HG02610 (cell line): ENCODE results near the gene AGPAT1.
A peak's percentile ranks its signal among the peaks of the same experiment; 100 is the strongest.

Source experiments
- ATAC-seq: cut with Tn5 transposase; IDR thresholded peaks from one replicate; pipeline ENCODE4 v1.9.1; 2021; ENCODE audit warnings: mild to moderate bottlenecking, moderate library complexity; ENCODE audit not compliant: unreplicated experiment

The AGPAT1 gene

DNA sequence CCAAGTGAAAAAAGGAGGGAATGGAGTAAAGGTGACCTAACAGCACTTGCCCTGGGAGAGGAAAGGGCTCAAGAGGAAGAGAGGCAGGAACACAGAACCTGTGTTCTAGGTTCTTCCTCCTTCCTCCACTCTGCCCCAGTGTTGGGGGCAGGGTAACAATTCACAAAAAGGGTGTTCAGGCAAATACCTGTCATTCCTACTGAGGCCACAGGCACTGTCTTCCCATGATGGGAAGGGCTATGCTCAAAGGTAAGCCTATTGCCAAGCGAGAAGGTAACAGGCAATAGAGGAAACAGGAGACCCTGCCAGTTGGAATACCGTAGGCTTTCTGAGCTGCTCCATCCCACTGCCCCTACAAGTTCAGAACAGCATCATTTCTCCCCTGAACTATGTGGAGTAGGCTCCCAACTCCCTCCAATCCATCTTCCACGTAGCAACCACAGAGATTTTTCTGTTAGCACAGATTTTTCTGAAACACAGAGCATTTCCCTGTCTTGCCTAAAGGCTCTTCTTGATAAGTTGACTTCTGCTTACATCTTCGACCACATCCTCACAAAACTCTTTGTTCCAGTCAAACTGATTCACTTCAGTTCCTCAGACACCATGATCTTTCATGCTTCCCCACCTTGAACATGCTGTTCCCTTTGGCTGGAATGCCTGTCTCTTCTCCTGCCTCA lies 2.7 kb downstream of the AGPAT1 start:
- ATAC-seq: no peak

DNA sequence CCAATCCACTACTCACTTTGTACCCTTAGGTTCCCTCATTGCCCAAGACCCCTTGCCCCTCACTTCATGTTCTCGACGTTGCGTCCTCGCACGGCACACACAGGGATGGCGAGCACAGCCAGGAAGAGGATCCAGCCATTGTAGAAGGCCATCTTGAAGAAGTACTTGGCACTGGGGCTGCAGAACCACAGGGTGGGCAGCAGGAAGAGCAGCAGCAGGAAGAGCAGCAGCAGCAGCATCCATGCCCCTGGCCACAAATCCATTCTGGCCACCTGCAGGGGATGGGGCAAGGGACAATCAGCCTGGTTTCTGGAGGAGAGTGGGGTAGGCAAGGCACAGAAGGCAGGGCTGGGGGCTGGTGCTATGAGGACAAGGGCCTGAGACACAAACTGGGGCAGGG lies 4.7 kb downstream of the AGPAT1 start:
- ATAC-seq: no peak

DNA sequence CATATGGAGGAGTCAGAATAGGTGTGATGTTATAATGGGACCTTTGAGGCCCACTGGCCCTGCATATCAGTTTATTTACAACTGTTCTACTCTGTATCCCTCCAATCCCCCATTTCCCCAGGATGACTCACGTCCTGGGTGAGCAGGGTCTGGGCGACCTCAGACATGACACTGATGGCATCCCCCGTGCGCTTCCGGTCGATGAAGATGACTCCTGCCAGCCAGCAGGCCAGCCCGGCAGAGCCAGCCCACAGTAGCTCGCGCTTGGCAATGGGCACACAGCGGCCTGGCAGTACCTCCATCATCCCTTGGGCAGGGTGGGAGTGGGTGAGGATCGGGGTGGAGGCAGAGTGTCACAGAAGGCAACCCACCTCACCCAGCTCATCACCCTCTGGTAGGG lies 5.6 kb downstream of the AGPAT1 start:
- ATAC-seq: no peak

DNA sequence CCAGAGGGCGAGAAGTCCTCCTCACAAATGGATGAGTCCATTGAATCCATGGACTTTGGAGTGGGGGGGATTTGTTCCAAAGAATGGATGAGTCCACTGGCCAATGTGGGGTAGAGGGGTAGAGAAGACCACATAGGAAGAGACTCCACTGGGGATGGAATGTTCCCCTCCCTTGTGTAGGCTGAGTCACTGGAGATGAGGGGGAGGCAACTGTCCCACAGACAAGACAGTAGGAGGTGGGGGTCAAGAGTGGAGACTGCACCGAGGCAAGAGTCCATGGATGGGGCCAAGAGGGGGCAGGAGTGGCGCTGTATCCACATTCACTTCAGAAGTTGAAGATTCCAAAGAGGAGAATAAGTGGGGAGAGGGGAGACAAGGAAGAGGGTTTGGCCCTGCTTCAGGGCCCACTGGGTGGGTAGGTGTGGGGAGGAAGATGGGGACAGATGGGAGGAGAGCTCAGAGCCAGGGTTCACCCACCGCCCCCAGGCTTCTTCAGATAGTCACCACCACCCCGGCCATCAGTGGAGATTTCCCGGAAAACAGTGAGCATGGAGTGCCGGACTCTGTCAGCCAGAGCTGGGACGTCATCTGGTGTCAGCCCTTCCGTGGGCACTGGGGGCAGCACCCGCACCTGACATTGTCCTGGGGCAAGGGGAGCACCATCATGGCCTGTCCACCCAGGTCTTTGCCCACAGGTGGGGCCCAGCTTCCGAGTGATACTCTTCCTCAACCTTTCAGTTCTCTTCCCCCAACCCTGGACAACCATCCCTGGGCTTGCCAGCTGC lies 6.9 kb downstream of the AGPAT1 start:
- no peak for ATAC-seq

DNA sequence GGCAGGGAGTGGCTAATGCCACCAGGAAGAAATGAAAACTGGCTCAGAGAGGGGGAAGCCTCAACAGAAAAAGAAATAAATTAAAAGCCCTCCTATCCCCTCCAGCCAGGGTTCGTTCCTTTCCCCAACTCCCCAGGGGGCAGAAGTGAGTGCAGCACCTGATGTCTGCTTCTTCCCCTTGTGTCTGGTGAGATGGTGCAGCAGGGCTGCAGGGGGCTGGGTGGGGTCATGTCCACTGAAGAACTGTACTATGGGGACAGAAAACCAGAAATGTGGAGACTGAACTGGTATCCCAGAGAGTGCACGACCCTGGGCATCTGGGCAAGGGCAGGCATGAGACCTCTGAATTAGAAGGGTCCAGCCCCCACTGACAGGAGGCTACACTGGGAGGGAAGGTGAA lies 7.5 kb downstream of the AGPAT1 start:
- no peak for ATAC-seq

DNA sequence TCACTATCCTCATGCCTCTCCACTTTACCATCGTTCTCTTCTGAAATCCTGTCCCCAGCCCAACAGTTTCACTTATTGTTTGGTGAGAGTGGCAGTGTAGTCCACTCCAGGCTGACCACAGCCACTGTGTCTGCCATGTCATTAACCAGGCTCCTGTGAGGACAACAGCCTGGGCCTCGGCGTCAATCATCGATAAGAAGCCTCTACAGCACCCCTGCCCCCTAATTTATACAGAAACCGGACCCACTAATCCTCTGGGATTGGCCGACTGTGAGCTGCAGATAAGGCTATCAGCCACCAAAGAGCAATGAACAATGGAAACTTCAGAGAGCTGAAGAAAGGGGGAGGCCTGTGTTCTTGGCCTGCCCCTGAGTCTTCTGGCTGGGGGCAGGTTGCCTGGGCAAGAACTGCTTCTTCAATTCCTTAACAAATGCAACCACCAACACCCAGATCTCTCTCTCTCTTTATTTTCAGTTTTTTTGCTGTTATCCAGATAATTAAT lies 8.1 kb downstream of the AGPAT1 start:
- ATAC-seq: no peak

DNA sequence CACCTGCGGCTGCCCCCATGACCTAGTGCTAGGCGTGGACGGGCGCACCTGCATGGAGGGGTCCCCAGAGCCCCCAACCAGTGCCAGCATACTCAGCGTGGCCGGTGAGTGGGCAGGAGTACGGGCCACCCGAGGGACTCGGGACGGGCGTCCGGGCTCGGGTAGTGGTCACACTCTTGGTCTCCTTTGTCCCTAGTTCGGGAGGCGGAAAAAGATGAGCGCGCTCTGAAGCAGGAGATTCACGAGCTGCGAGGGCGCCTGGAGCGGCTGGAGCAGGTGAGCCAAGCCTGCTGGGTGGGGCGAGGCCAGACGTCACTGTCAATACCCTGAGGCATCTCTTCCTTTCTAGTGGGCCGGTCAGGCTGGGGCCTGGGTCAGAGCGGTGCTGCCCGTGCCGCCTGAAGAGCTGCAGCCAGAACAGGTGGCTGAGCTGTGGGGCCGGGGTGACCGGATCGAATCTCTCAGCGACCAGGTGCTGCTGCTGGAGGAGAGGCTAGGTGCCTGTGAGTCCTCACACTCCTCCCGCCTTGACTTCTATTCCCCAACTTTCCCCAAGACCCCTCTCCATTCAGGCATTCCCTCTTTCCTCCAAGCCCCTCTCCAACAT lies 8.6 kb downstream of the AGPAT1 start:
- no peak for ATAC-seq

DNA sequence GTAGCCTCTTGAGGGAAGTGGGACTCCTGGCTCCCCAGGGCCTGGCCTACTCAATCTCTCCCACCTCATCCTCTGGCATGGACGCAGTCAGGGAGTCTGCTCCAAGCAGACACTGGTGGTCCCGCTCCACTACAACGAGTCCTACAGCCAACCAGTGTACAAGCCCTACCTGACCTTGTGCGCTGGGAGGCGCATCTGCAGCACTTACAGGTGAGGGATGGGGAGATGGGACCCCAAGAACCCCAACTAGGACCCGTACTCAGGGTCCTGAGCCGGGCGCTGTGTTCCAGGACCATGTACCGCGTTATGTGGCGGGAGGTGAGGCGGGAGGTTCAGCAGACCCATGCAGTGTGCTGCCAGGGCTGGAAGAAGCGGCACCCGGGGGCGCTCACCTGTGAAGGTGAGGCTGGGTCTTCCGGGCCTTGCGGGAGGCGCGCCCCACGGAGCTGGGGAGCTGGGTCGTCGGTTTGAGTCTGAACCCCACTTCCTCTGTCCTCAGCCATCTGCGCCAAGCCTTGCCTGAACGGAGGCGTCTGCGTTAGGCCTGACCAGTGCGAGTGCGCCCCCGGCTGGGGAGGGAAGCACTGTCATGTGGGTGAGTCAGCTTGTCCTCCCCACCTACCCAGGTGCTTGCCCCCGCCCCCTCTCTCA lies 9.3 kb downstream of the AGPAT1 start:
- no peak for ATAC-seq

DNA sequence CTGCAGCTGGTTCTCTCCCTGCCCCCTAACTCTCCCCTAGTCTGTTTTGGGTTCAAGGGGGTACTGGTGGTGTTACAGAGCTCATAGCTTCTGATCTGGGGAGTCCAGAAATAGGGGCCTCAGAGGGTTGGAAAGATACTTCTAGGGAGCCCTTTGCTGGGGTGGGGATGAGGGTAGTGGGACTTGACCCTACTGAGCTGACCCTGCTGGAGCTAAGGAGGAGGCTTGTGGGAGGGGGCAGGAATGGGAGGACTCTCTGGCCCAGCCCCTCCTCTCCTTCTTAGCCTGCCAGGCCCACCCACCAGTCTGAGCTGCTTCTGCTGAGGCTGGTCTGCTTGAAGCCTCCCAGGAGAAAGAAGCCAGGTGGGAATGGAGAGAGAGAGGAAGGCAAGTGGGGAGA lies 11.6 kb downstream of the AGPAT1 start, which contains the start of gene EGFL8:
TSS of gene EGFL8 (plus strand) at position 301 of the 400 bp plus-strand sequence. CDS start 1,571 bp downstream, outside the sequence.
- no peak for ATAC-seq

DNA sequence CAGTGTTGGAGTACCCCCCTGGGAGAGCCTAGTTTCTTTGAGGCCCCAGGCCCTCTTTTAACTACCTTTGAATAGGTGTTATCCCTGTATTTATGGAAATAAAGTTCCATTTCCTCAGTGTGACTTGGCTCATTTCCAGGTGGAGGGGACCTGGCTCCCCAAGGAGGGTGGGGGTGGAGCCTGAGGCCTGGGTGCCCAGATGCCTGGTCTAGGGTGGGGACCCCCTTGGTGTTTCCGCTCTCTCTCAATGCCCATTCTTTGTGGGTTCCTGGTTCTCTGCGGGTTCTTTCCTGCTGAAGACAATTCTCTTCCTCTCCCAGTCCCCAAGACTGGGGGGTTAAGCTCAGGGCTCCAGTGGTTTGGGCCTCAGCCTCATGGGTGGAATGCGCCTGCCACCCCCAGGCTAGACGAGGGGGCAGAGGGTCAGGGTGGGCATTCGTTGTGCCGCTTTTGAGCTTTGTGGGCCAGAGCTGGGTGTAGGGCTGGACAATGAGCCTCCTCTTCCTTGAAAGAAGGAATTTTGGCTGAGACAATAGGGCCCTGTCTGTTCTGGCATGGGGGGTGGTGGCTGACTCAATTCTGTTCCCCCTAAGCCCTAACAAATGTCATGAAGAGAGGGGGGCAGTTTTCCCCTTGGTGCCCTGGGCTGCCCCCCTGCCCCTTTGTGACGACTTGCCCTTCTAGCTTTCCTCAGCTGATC lies 12.2 kb downstream of the AGPAT1 start:
- no peak for ATAC-seq

DNA sequence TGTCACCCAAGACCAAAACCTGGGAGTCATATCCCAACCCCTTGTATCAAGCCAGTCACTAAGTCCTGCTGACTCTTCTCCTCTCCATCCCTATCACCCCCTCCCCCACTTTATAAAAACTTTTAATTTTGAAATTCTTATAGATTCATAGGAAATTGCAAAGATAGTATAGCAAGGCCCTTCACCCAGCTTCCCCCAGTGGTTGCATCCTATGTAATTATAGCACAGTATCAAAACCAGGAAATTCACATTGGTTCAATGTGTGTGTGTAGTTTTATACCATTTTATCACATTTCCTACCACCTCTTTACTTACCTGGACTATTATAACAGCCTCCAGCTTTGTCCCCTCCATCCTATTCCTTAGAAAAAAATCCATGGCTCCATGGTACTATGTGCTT lies 17.8 kb downstream of the AGPAT1 start:
- ATAC-seq: no peak

DNA sequence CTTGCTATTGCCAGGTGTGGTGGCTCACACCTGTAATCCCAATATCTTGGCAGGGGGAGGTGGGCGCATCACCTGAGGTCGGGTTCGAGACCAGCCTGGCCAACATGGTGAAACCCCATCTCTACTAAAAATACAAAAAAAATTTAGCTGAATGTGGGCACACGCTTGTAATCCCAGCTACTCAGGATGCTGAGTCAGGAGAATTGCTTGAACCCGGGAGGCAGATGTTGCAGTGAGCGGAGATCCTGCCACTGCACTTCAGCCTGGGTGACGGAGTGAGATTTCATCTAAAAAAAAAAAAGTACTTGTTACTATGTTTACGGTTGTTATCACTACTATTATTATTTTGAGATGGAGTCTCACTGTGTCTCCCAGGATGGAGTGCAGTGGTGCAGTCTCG lies 19.0 kb downstream of the AGPAT1 start:
- ATAC-seq: no peak

DNA sequence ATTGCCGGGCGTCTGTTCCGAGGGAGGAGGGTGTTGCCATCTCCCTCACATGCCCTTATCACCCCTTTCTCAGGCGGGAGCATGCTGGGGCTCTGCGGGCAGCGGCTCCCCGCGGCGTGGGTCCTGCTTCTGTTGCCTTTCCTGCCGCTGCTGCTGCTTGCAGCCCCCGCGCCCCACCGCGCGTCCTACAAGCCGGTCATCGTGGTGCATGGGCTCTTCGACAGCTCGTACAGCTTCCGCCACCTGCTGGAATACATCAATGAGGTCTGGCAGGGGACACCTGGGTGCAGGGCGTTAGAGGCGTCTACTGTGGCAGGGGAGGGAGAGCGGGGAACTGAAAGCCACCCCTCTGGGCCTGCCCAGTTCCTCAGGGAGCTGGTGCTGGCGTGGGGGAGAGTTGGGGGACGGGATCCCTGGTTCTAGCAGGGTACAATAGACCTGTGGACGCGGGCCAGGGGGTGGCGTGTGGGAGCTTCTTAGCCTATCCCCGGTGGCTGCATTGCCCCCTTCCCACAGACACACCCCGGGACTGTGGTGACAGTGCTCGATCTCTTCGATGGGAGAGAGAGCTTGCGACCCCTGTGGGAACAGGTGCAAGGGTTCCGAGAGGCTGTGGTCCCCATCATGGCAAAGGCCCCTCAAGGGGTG lies 21.2 kb downstream of the AGPAT1 start:
- ATAC-seq: peak; percentile 56

DNA sequence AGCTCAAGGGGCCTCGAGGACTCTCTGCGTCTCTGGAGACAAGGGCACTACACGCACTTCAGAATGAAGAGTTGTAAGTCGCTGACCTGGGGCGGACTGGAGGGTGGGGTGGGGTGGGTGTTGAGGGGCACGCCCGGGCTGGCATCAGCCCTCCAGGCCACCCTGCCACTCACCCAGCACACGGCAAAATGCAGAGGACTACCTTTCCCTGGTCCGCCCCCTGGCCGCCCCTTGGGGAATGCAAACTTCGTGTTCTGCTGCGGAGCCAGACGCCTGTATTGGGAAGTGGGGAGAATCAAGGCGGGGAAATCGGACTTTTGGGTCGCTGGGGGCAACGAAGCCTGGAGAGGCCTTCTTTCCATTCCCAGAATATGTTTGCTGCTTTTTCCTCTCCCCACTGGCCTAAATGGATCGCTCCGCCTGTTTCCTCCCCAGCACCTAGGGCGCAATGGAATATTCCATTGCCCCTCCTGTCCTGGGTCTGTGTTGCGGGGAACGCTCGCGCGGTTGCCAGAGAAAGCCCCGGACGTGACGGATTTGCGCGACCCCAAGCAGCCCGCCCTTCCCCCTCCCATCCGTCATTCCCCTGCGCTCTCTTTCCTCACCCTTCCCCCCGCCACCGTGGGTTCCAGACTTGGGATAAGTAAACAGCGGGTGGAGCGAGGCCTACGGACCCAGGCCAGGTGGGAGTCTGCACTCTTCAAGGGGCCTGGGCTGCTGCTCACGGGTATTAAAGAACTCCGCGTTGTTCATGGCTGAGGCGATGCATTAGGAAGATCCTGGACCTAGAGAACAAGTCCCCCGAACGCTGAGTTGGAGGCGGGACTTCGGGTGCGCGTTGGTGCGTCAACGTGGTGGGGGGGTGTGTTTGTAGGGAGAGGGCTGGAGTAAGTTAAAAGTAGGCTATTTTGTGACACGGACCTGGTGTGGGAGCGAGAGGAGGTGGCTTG lies 22.0 kb downstream of the AGPAT1 start, which contains the start of gene PPT2:
TSS of gene PPT2 (plus strand) at position 578 of the 950 bp plus-strand sequence. CDS start 454 bp downstream, outside the sequence.
- peak; percentile 28 for ATAC-seq

DNA sequence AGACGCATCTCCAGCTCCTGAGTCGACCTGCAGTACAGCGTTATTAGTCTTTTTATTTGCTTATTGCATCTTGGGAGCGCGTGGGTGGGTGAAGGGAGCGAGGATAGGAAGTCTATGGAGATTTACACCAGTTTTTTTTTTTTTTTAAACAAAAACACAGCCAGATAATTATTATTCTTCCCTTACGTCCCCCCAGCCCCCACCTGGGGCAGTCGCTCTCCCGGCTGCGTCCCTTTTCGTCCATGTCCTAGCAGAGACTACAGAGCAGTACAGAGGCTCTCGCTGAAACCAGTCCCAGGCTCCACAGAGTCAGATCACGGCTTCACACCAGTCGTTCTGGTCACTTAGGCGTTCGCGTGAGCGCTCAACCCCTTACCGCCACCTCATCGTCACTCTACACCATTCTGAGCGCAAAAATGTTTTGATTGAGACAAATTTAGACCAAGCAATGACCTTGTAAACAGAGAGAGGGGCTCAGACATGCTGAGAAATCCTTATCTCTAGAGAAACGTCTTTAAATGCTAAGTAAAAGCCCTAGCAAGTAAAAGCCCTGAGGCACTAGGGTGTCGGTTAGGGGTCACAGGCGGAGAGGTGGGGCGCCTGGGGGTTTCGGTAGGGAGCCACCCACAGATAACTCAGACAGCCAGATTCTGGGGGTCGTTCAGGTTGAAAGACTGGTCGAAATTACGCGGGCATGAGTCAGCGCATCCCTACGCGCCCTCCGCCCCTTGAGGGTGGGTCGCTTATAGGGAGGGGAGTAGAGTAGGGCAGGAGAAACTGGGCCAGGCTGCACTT lies 22.9 kb downstream of the AGPAT1 start:
- no peak for ATAC-seq

DNA sequence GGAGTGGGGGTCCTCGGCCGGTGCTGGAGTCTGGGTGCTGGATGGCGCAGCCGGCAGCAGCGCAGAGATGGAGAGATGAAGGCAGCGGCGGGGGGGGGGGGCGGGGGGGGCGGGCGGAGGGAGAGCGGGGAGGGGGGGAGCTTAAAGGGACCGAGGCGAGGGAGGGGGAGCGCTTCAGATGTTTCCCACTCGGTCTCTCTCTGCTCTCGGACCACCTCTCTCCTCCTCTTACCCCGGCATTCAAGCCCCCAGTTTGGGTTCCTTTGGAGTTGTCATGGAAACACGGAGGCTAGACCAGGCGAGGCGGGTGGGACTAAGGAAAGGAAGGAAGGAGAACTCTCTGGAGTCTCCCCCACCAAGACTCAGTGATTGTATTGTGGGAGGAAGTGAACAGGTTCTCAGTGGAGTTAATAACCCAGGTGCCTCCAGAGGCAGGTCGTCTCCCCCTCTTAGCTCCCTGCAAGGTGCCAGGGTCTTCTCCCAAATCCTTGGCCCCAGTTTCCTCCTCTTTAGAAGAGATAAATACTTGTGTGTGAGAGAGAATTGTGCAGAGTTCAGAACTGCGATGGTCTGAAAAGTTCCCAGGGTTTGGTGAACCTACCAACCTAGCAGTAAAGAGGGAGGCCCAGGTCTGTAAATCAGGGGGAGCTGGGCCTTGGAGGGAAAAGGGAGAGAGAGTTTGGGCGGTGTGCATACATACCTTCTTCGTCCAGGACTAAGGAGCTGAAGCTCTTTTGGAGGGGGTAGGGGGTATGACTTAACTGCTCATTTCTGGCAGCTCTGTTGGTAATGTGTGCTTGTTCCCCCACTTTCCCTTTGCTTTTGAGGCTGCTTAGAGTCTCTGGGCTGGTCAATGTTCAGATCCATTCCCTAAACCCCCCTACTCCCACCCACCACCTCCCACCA lies 23.8 kb downstream of the AGPAT1 start, which contains the start of gene PRRT1:
TSS of gene PRRT1 (minus strand) at position 77 of the 906 bp plus-strand sequence. CDS start 112 bp downstream, outside the sequence.
- ATAC-seq: no peak
